ENCODE results near the gene TRAF3IP3. TPM values are rescaled to one million over a fixed set of nuclear protein-coding genes. Genes with fewer than 3 reads are reported as not detected.

TRAF3IP3 gene
- total RNA-seq, 1 experiment from 2014 or later = 0.34 TPM

- no TSS peak for BruUV-seq (replicated peaks)
- POLR2A ChIA-PET = no interaction called here
- ATAC-seq (no peak), DNase-seq (ENCODE audit: low read depth, low spot score) (no peak)
- Histone ChIP-seq H3K9me3 (ENCODE audit: control insufficient read depth in 1 of 2, insufficient read depth in 1 of 2, low read depth in 1 of 2, low read length in 2 of 2) (no peaks in the 10 kb centered on the region), H4K20me1 (ENCODE audit: insufficient read depth) (no peaks in the 10 kb centered on the region), H2AFZ (ENCODE audit: low read depth, low read length, poor library complexity, severe bottlenecking) (no peak overlapping the region), H3K79me2 (ENCODE audit: insufficient read depth, low read length) (no peaks in the 10 kb centered on the region), H3K4me2 (ENCODE audit: low read length) (no peak overlapping the region), H3K27ac (ENCODE audit: low read depth, low read length) (no peak overlapping the region), H3K4me3 (replicated peaks in 1 of 2; ENCODE audit: low read depth in 1 of 2, low read length in 2 of 2) (no peak overlapping the region), H3K9ac (ENCODE audit: low read length) (no peak overlapping the region), H3K36me3 (ENCODE audit: control insufficient read depth in 1 of 2, insufficient read depth in 2 of 2, low read length in 2 of 2) (no peaks in the 10 kb centered on the region), H3K4me1 (ENCODE audit: control insufficient read depth in 1 of 2, insufficient read depth in 2 of 2, low read length in 2 of 2) (peaks cover 0 to 9% of the 10 kb centered on the region in 2 experiments; a peak in 2 of 4 replicates), H3K27me3 (ENCODE audit: insufficient read depth, low read length) (no peaks in the 10 kb centered on the region), H3K9me2 (ENCODE audit: insufficient read depth) (no peaks in the 10 kb centered on the region)
- CTCF ChIA-PET = no interaction called here
- intact Hi-C loops (cut with micrococcal nuclease) = no loop called here
- RAD21 ChIA-PET (ENCODE audit: low non-redundant PET in 1 of 2, low total read pairs in 2 of 2, uncharacterized antibody in 2 of 2, unreplicated experiment in 2 of 2) = no interaction called here
- TF ChIP-seq SP1 (IDR thresholded peaks at IDR 0.05; ENCODE audit: low read depth) (no peak), RAD21 (IDR thresholded peaks at IDR 0.05; ENCODE audit: low read depth) (no peak), SRF (IDR thresholded peaks at IDR 0.05; ENCODE audit: low read depth) (no peak), JUND (IDR thresholded peaks at IDR 0.05) (no peak), CEBPB (IDR thresholded peaks at IDR 0.05; ENCODE audit: low read depth) (no peak), EZH2 (IDR thresholded peaks at IDR 0.05) (no peak), POLR2A (IDR thresholded peaks at IDR 0.05; ENCODE audit: borderline replicate concordance, extremely low read depth, insufficient read depth, insufficient read length) (no peak), ELF1 (IDR thresholded peaks at IDR 0.05; ENCODE audit: borderline replicate concordance, low read depth) (no peak), YY1 (IDR thresholded peaks at IDR 0.05; ENCODE audit: extremely low read depth, insufficient replicate concordance, low read depth, low read length) (no peak), FOSL1 (IDR thresholded peaks at IDR 0.05; ENCODE audit: low read depth) (no peak), ZBTB33 (IDR thresholded peaks at IDR 0.05; ENCODE audit: extremely low read depth, insufficient replicate concordance, low read length) (no peak), ZFX (IDR thresholded peaks at IDR 0.05) (no peak), ATF3 (IDR thresholded peaks at IDR 0.05) (no peak)
These were observed 3.0 kb upstream of the TRAF3IP3 start for GRCh38 chr1:209752890-209753289.
